Measurements from ENCODE around the gene CALN1. TPM values are rescaled to one million over a fixed set of nuclear protein-coding genes. Genes with fewer than 3 reads are reported as not detected.
A peak's percentile ranks its signal among the peaks of the same experiment; 100 is the strongest.

CALN1 gene
- total RNA-seq, 1 experiment from 2014 or later = 0.05 TPM

DNA sequence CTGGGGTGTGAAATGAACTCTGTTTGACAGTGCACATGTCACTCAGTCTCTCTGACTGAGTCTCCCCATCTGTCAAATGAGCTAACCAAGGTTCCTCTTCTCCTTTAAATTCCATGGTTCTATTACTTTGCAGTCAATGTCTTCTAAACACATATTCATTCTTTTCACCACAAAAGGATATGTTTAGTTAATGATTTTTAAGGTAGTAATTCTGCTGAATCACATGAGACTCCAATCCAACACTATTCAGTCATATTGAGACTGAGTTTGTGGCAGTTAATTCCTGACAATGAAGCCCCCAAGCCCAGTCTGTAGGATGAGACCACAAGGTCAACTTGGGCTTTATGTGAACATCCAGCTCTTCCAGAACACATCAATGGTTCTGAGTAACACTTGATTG is 85.3 kb downstream of the CALN1 start:
- CTCF ChIA-PET = no interaction called here
- no peak for TF ChIP-seq SIN3A (IDR thresholded peaks at IDR 0.05; ENCODE audit: borderline replicate concordance, insufficient read depth, low read depth, low read length)
- no peak for TF ChIP-seq POLR2AphosphoS5 (IDR thresholded peaks at IDR 0.05; ENCODE audit: low read depth, low read length)
- TF ChIP-seq TCF7L2 (IDR thresholded peaks at IDR 0.05; ENCODE audit: low read depth, low read length) = no peak; the same call in 1 of the 2 replicates
- TF ChIP-seq, protein P1, sequence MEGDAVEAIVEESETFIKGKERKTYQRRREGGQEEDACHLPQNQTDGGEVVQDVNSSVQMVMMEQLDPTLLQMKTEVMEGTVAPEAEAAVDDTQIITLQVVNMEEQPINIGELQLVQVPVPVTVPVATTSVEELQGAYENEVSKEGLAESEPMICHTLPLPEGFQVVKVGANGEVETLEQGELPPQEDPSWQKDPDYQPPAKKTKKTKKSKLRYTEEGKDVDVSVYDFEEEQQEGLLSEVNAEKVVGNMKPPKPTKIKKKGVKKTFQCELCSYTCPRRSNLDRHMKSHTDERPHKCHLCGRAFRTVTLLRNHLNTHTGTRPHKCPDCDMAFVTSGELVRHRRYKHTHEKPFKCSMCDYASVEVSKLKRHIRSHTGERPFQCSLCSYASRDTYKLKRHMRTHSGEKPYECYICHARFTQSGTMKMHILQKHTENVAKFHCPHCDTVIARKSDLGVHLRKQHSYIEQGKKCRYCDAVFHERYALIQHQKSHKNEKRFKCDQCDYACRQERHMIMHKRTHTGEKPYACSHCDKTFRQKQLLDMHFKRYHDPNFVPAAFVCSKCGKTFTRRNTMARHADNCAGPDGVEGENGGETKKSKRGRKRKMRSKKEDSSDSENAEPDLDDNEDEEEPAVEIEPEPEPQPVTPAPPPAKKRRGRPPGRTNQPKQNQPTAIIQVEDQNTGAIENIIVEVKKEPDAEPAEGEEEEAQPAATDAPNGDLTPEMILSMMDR (IDR thresholded peaks at IDR 0.05) = no peak
- TF ChIP-seq, protein P2, sequence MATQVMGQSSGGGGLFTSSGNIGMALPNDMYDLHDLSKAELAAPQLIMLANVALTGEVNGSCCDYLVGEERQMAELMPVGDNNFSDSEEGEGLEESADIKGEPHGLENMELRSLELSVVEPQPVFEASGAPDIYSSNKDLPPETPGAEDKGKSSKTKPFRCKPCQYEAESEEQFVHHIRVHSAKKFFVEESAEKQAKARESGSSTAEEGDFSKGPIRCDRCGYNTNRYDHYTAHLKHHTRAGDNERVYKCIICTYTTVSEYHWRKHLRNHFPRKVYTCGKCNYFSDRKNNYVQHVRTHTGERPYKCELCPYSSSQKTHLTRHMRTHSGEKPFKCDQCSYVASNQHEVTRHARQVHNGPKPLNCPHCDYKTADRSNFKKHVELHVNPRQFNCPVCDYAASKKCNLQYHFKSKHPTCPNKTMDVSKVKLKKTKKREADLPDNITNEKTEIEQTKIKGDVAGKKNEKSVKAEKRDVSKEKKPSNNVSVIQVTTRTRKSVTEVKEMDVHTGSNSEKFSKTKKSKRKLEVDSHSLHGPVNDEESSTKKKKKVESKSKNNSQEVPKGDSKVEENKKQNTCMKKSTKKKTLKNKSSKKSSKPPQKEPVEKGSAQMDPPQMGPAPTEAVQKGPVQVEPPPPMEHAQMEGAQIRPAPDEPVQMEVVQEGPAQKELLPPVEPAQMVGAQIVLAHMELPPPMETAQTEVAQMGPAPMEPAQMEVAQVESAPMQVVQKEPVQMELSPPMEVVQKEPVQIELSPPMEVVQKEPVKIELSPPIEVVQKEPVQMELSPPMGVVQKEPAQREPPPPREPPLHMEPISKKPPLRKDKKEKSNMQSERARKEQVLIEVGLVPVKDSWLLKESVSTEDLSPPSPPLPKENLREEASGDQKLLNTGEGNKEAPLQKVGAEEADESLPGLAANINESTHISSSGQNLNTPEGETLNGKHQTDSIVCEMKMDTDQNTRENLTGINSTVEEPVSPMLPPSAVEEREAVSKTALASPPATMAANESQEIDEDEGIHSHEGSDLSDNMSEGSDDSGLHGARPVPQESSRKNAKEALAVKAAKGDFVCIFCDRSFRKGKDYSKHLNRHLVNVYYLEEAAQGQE (IDR thresholded peaks at IDR 0.05; ENCODE audit: insufficient read depth in 1 of 2, low read depth in 2 of 2, low read length in 1 of 2) = no peak
- no peaks in the 10 kb centered on the region for H3K27me3 ChIP-seq (ENCODE audit: control insufficient read depth, insufficient read depth, low read length)
- no peak overlapping the region for H3K27ac ChIP-seq (ENCODE audit: low read length)
- no peaks in the 10 kb centered on the region for H3K36me3 ChIP-seq (ENCODE audit: control insufficient read depth, insufficient read depth, low read length)
- ATAC-seq (peak; percentile 67), DNase-seq (ENCODE audit: low read depth, low spot score) (no peak)
- intact Hi-C loops (cut with micrococcal nuclease; ENCODE audit: unreplicated experiment) = no loop called here
- H3K4me1 ChIP-seq (ENCODE audit: control insufficient read depth, insufficient read depth, low read length) = no peaks in the 10 kb centered on the region
- BruUV-seq (replicated peaks) = no TSS peak
- no peak overlapping the region for H3K4me3 ChIP-seq (ENCODE audit: low read depth in 2 of 2, low read length in 2 of 2)
- POLR2A ChIA-PET = no interaction called here
- no peaks in the 10 kb centered on the region for H3K9me3 ChIP-seq (ENCODE audit: control insufficient read depth, insufficient read depth, low read depth, low read length)
- in situ Hi-C loops (cut with HindIII; ENCODE audit: low pct_unique_long_range_greater_than_20kb, low sequenced_read_pairs) = no loop called here

DNA sequence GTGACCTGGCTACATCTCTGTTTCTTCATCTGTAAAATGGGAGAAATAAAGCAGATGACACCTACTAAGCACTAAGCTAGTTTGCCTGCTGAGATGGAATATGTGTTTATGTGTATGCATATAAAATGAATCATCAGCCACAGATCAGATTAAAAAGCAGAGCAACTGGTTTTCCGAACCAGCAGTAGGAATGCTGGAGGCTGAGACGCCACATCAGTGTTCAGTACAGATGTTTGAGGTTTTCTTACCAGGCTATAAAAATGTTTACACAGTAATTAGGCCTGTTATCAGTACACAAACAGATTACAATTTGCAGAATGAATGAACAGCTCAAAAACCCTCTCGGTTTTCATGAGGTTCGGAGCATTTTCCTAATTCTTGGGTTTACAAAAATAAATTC is 85.8 kb downstream of the CALN1 start:
- intact Hi-C loops (cut with micrococcal nuclease; ENCODE audit: unreplicated experiment) (no loop called here), in situ Hi-C loops (cut with HindIII; ENCODE audit: low pct_unique_long_range_greater_than_20kb, low sequenced_read_pairs) (no loop called here)
- H3K4me3 ChIP-seq (ENCODE audit: low read depth in 2 of 2, low read length in 2 of 2) = no peak overlapping the region
- TF ChIP-seq POLR2AphosphoS5 (IDR thresholded peaks at IDR 0.05; ENCODE audit: low read depth, low read length) (no peak), TCF7L2 (IDR thresholded peaks at IDR 0.05; ENCODE audit: low read depth, low read length) (peak; percentile 66; the same call in 1 of the 2 replicates)
- TF ChIP-seq, protein P1 (IDR thresholded peaks at IDR 0.05) = no peak
- H3K27me3 ChIP-seq (ENCODE audit: control insufficient read depth, insufficient read depth, low read length) = no peaks in the 10 kb centered on the region
- no peaks in the 10 kb centered on the region for H3K4me1 ChIP-seq (ENCODE audit: control insufficient read depth, insufficient read depth, low read length)
- ChIA-PET CTCF (no interaction called here), POLR2A (no interaction called here)
- no TSS peak for BruUV-seq (replicated peaks)
- H3K9me3 ChIP-seq (ENCODE audit: control insufficient read depth, insufficient read depth, low read depth, low read length) = no peaks in the 10 kb centered on the region
- DNase-seq (ENCODE audit: low read depth, low spot score) (no peak), ATAC-seq (peak; percentile 90)
- H3K27ac ChIP-seq (ENCODE audit: low read length) = no peak overlapping the region
- H3K36me3 ChIP-seq (ENCODE audit: control insufficient read depth, insufficient read depth, low read length) = no peaks in the 10 kb centered on the region

Measured in Panc1 (cell line).